Right ventricle myocardium inferior (tissue), 1 donor: ENCODE results near the gene CASK. TPM values are rescaled to one million over a fixed set of nuclear protein-coding genes. Genes with fewer than 3 reads are reported as not detected.
"Not testable (repeated sequence)": the region's sequence is repeated elsewhere in the genome, so short reads cannot be mapped to it uniquely, and the experiment has no call there.

Experiments used
- ATAC-seq: fragments of 200-7000 bp; cut with Tn5 transposase; one replicate; pipeline ENCODE4 v1.9.1; 2020; ENCODE audit warnings: mild to moderate bottlenecking, moderate library complexity
- DNase-seq: peaks from one replicate; pipeline ENCODE4 v3.0.0; 2021; ENCODE audit errors: missing footprints
- intact Hi-C: fragments of 100-400 bp; cut with DNase I; formaldehyde crosslinking; loops from one replicate; pipeline ENCODE4 v1.11.0; 2022
- total RNA-seq: library from RNA; stranded (reverse); fragmentation: NEBNext Ultra II Directional; extraction: Animal tissue kit (Norgen Biotek cat#: 25700); gene quantifications from one replicate; pipeline ENCODE4 v1.2.1, GENCODE V29; 2021
- donor health status: DM: no; HTN: yes; CAD: no; lungs with severe emphysema.

Gene CASK
- total RNA-seq, 1 donor from 2014 or later = 16.6 TPM

GRCh38 chrX:41719610-41720009 lies 203.7 kb downstream of the CASK start:
- ATAC-seq, DNase-seq, intact Hi-C loops: not testable (repeated sequence)

DNA sequence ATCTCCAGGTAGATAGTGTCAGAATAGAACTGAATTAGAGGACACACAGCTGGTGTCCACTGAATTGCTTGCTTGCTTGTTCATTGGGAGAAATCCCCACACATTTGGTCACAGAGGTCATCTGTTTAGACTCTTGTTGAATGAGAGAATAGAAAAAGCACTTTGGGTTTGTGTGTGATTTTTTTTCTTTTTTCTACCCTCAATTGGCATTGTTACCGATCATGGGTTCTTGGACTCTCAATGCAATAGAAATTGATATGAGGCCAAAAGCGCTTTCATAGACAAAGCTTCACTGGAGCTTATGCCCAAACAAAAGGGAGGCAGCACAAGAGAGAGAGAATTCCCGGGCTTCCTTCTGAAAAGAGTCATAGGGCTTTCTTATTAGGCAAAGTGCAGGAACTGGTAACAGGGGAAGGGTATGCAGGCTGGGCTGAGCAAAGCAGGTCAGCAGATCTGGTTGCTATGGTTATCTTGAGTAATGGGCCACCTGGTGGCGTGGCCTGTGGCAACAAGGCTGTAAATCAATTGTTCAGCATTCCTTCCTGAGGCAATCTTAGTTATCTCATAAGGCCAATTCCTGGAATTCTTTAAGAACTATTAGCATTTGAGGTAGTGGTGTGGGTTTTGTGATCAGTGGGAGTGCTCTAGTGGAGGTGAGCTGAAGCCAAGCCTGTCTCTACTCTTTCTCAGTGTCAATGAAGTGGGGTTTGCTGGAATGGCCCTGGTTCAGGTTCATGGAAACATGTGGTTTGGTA lies 204.7 kb downstream of the CASK start:
- DNase-seq (no peak), ATAC-seq (no peak)
- intact Hi-C loops = no loop called here

DNA sequence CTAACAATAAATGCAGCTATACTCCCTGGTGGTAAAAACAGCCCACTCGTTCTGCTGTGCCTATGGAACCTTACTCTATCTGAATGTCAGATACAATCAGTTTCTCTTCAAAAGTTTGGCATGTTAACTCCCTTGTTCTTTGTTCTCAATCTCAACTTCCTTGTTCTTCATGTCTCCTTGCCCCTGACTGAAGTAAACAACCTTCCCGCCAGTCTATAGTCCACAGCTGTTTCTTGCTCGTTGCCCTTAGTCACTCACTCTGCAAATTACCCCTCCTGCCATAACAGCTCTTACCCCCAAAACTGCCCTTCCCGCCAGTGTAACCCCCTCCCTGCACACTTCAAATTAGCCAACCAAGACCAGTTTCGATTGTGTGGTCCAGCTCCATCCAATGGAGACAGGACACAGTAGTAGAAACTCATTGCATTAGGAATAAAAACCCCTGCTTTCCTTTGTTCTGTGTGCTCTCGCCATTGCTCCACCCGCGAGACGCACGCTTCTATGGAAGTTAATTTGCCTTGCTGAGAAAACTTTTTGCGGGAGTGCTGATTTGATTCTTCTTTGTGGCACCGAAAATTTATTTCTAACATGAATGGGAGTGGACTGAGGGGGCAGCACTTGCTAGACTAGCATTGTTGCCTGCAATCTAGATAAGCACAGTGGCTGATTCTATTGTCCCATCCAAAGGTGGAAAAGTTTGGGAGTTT lies 206.4 kb downstream of the CASK start:
- intact Hi-C loops = no loop called here

DNA sequence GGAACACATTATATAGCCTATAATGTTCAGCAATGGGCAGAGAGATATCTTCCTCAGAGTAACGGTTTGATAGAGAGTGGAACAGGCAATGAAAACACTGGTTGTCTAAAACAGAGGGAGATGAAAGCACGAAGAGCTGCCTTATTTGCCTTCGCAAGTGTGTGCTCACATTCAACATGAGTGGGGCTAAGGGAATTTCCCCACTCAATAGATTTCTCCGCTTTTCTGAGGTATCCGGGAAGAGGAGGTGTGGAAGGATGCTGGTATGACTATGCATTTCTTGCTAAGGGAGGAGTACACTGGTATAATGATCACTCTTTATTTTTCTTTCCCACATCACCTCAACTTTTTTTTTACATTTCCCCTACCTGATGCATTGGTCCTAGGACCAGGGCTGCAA lies 207.1 kb downstream of the CASK start:
- intact Hi-C loops = no loop called here
- ATAC-seq (no peak), DNase-seq (no peak)

More for the DNA sequence above, 206.4 kb downstream of the CASK start:
- no peak for DNase-seq
- ATAC-seq = no peak

- DNase-seq (no peak), ATAC-seq (no peak)
- intact Hi-C loops = no loop called here
These were observed 212.2 kb downstream of the CASK start for GRCh38 chrX:41711021-41711667.

- intact Hi-C loops = no loop called here
- ATAC-seq = no peak
- DNase-seq = no peak
These were observed 214.9 kb downstream of the CASK start for GRCh38 chrX:41708486-41708885.

DNA sequence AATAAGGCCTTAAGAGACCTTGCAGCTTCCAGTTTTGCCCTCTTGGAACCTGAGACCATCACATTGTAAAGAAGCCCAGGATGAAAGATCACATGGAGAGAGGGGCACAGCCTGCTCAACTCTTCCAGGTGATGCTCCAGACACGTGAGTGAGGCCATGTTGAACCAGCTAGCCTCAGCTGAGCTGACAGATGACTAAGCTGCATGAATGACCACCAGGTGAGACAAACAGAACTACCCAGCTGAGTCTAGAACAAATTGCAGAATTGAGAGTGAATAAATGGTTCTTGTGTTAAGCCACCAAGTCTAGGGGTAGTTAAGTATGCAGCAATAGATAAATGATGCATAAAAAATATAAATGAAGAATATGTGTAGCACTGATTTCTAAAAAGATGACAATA lies 216.1 kb downstream of the CASK start:
- ATAC-seq (no peak), DNase-seq (no peak)
- intact Hi-C loops = no loop called here

DNA sequence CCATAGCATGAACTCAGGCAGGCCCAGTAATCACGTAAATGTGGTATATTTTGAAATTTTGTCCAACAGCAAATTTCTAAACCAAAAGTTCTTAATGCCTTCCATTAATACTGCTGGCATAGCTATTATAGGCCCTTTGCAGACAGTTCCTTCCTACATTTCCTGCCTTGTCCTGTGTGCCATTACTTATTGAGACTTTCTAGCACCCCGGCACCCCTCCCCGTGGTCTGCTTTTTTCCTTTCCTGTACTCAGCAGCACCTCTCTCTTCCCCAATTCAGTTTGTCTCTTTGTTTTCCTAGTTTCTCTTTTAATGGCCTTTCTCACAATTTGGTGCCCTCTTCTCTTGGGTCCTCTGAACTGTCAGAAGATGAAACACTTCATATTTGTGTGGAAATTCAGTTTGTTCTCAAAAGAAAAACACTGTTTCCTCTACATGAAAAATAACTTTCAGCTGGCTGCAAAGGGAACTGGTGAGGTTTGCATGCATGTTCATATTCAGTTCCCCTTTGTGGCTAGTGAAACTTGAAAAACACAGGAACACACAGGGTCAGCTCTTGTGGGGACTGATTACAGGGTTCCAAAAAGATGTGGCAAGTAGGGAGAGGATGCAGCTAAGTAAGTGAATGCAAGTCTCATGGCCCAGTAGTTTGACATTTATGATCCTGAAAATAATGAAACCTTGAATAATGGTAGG lies 217.5 kb downstream of the CASK start:
- DNase-seq = no peak
- intact Hi-C loops = no loop called here
- peak; percentile 56 for ATAC-seq

DNA sequence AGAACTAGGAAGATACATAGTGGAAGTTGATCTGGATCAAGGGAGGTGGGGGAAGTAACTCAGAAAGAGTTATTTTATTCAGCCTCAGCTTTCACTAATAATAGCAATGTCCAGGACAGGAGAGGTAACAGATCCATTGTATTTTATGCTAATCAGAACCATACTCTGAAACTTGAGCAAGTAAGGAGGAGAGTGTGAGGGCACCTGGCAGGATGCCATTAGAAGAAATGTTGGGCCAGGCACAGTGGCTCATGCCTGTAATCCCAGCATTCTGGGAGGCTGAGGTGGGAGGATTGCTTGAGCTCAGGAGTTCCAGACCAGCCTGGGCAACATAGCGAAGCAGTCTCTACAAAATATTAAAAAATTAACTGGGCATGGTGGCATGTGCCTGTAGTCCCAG lies 218.3 kb downstream of the CASK start:
- DNase-seq = no peak
- ATAC-seq = no peak
- intact Hi-C loops = no loop called here

- ATAC-seq (no peak), DNase-seq (no peak)
- intact Hi-C loops = no loop called here
These were observed 219.8 kb downstream of the CASK start for GRCh38 chrX:41703574-41704029.

DNA sequence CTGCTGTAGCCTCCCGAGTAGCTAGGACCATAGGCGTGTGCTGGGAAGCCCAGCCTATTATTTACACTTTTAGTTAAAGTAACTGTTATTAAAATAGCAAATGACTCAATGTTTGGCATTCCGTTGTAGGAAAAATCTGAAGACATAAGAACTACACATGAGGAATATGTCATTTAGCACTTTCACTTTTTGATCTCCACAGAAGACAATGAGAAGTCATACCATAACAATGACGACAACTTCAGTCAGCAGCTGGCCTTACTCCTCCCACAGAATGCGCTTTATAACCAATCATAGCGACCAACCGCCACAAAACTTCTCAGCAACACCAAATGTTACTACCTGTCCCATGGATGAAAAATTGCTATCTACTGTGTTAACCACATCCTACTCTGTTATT lies 227.9 kb downstream of the CASK start:
- intact Hi-C loops = no loop called here
- DNase-seq (no peak), ATAC-seq (no peak)

- DNase-seq (no peak), ATAC-seq (no peak)
- intact Hi-C loops = no loop called here
These were observed 230.3 kb downstream of the CASK start for GRCh38 chrX:41693024-41693423.

GRCh38 chrX:41692162-41692749 lies 231.1 kb downstream of the CASK start:
- ATAC-seq (peak; percentile 85), DNase-seq (no peak)
- intact Hi-C loops = no loop called here

- intact Hi-C loops = no loop called here
- ATAC-seq (no peak), DNase-seq (no peak)
These were observed 233.6 kb downstream of the CASK start for GRCh38 chrX:41689711-41690110.

DNA sequence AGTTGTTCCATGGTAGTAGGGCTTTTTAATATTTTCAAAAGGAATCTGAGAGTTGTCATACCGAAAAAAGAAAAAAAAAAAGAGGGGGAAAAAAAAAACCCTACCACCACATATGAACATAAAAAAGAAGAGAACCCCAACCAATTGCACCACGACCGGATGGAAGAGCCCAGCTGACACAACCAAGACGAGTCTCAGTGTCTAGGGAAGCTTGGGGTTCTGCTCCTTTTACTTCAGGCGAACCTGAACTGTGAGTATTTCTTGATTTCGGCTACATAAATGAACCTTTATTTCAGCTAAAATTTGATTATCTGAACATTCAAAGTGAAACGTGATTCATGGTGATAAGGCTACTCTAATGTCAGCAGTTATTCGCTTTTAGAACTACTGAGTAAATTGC lies 234.5 kb downstream of the CASK start, which contains the start of gene GPR34:
Gene GPR34 (plus strand): TSS at position 139 of the 400 bp plus-strand sequence. CDS start 6,661 bp downstream, outside the sequence.
- ATAC-seq (no peak), DNase-seq (no peak)
- intact Hi-C loops = no loop called here

DNA sequence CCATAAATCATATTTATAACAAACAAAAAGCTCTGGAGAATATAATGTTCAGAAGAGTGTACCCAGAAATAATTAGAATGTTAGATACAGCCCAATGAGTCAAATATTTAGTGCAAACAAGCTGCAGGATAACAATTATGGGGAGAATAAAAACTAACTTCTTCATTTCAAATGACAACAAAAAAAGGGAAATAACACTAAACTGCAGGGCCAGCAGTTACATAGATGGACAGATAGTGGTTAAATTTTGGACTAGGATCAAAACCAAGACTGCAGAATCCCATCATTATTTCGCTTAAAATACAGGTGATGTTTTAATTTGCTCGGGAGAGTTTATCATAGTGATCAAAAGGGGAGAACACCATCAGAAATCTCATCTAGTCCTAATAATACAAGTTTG lies 235.2 kb downstream of the CASK start:
- DNase-seq (no peak), ATAC-seq (no peak)
- intact Hi-C loops = no loop called here

DNA sequence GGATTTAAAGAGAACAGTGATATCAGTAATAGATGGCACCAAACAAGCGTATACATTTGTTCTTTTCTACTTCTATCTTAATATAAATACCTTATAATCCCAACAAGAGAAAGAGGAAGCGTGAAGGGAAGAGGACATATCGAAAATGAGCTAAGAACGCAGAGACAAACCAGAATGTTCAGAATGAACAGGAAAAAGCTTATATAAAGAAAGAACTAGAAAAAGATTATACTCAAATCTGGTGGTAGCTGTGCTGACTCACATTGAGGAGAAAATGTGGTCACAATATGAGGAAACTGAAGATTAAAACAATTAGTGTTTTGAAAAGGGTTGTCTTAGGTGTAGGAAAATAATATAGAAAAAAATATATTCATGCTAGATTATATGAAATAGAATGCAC lies 236.6 kb downstream of the CASK start:
- intact Hi-C loops = no loop called here
- ATAC-seq = no peak
- DNase-seq = no peak

GRCh38 chrX:41684940-41685339 lies 238.4 kb downstream of the CASK start:
- intact Hi-C loops = no loop called here
- no peak for DNase-seq
- no peak for ATAC-seq

GRCh38 chrX:41684138-41684537 lies 239.2 kb downstream of the CASK start:
- ATAC-seq = no peak

More at GRCh38 chrX:41684138-41684537, 239.2 kb downstream of the CASK start:
- no peak for DNase-seq
- intact Hi-C loops = no loop called here
